ENCODE measurements around the gene LPCAT1. TPM values are rescaled to one million over a fixed set of nuclear protein-coding genes. Genes with fewer than 3 reads are reported as not detected.

LPCAT1 gene
- total and polyA plus RNA-seq, 2 donors (not counting 3 experiments of a cell fraction or from before 2014, with no cell fraction given), result 28.9 to 57.2 TPM

DNA sequence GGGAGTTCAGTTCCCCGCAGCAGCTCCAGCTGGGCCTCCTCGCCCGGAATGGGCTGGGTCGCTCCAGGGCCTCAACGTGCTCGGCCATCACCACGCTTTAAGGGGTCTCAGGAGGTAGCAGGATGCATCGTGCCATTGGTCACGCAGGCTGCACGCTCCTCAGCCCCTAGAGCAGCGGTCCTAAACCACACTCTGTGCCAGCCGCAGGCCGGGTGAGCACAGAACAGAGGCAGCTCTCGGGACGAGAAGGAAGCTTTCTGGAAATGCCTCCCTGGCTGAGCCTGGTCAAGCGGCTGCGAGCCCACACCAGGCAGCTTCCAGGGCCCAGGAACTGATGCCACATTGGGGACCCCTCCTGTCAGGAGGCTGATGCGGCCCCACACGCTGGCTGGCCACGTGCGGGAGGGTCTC, 39.3 kb upstream of the LPCAT1 start:
- CTCF ChIA-PET, result no interaction called here

More for the DNA sequence above, 39.3 kb upstream of the LPCAT1 start:
- H3K9ac ChIP-seq (replicated peaks; ENCODE audit: extremely low read depth, insufficient read depth, low read length), result no peak overlapping the region
- peaks cover 20% of the 10 kb centered on the region for H3K4me1 ChIP-seq (ENCODE audit: control insufficient read depth, extremely low read depth, insufficient read depth, low read length)
- no TSS peak for BruUV-seq (replicated peaks)
- intact Hi-C loops (cut with micrococcal nuclease) (no loop called here), dilution Hi-C loops (cut with MboI; ENCODE audit: extremely low pct_ligation_motif_present, low sequenced_read_pairs) (no loop called here)
- no peak overlapping the region for H3K4me2 ChIP-seq (ENCODE audit: insufficient read depth, low read length)
- FAIRE-seq (no peak), DNase-seq (ENCODE audit: low read depth, low spot score) (no peak)
- no peaks in the 10 kb centered on the region for H3K27me3 ChIP-seq (ENCODE audit: control insufficient read depth in 2 of 2, insufficient read depth in 2 of 2, low read length in 2 of 2)
- no peaks in the 10 kb centered on the region for H3K36me3 ChIP-seq (ENCODE audit: control insufficient read depth in 2 of 2, extremely low read depth in 1 of 2, insufficient read depth in 2 of 2, low read length in 2 of 2)
- no peak overlapping the region for H2AFZ ChIP-seq (ENCODE audit: low read depth, low read length)
- H3K79me2 ChIP-seq (ENCODE audit: control insufficient read depth, insufficient read depth, low read length), result no peaks in the 10 kb centered on the region
- no peaks in the 10 kb centered on the region for H4K20me1 ChIP-seq (replicated peaks; ENCODE audit: control insufficient read depth, extremely low read depth, insufficient read depth, low read length)
- POLR2A ChIA-PET, result no interaction called here
- no peaks in the 10 kb centered on the region for H3K9me1 ChIP-seq (replicated peaks; ENCODE audit: control insufficient read depth, extremely low read depth, insufficient read depth, low read length)
- H3K27ac ChIP-seq (ENCODE audit: insufficient read depth, low read depth, low read length), result no peak overlapping the region
- no peak overlapping the region for H3K4me3 ChIP-seq (replicated peaks in 1 of 3; ENCODE audit: insufficient read depth in 1 of 3, low read depth in 1 of 3, low read length in 3 of 3)
- no peaks in the 10 kb centered on the region for H3K9me3 ChIP-seq (replicated peaks; ENCODE audit: control insufficient read depth, insufficient read depth, low read length)
- no peak for TF ChIP-seq MYC (IDR thresholded peaks at IDR 0.05; ENCODE audit: low read depth, low read length)
- TF ChIP-seq POLR2AphosphoS5 (IDR thresholded peaks at IDR 0.05; ENCODE audit: insufficient read depth, low read depth, low read length), result no peak
- TF ChIP-seq, protein P1, sequence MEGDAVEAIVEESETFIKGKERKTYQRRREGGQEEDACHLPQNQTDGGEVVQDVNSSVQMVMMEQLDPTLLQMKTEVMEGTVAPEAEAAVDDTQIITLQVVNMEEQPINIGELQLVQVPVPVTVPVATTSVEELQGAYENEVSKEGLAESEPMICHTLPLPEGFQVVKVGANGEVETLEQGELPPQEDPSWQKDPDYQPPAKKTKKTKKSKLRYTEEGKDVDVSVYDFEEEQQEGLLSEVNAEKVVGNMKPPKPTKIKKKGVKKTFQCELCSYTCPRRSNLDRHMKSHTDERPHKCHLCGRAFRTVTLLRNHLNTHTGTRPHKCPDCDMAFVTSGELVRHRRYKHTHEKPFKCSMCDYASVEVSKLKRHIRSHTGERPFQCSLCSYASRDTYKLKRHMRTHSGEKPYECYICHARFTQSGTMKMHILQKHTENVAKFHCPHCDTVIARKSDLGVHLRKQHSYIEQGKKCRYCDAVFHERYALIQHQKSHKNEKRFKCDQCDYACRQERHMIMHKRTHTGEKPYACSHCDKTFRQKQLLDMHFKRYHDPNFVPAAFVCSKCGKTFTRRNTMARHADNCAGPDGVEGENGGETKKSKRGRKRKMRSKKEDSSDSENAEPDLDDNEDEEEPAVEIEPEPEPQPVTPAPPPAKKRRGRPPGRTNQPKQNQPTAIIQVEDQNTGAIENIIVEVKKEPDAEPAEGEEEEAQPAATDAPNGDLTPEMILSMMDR (IDR thresholded peaks at IDR 0.05; ENCODE audit: extremely low read depth in 1 of 2, insufficient read depth in 1 of 2, low read depth in 1 of 2, low read length in 2 of 2), result no peak
- TF ChIP-seq EZH2 (IDR thresholded peaks at IDR 0.05; ENCODE audit: borderline replicate concordance, low read depth, low read length, severe bottlenecking), result no peak
- TF ChIP-seq FOS (IDR thresholded peaks at IDR 0.05; ENCODE audit: borderline replicate concordance, insufficient read depth, low read length), result no peak
- TF ChIP-seq, protein P2, sequence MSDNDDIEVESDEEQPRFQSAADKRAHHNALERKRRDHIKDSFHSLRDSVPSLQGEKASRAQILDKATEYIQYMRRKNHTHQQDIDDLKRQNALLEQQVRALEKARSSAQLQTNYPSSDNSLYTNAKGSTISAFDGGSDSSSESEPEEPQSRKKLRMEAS (IDR thresholded peaks at IDR 0.05; ENCODE audit: insufficient read depth, insufficient read length), result no peak
- TF ChIP-seq JUN (IDR thresholded peaks at IDR 0.05; ENCODE audit: borderline replicate concordance, insufficient read depth, insufficient read length, low read depth), result no peak
- no peak for TF ChIP-seq GATA2 (IDR thresholded peaks at IDR 0.05; ENCODE audit: insufficient read depth, insufficient read length, low read depth, low read length)
- no peak for TF ChIP-seq POLR2A (IDR thresholded peaks at IDR 0.05; ENCODE audit: low read depth, low read length)
